GM19463 (cell line): ENCODE data around the gene PLCB4.
"Not testable (repeated sequence)": the region's sequence is repeated elsewhere in the genome, so short reads cannot be mapped to it uniquely, and the experiment has no call there.

Source experiments
- ATAC-seq: cut with Tn5 transposase; IDR thresholded peaks from one replicate; pipeline ENCODE4 v1.9.1; 2021; ENCODE audit warnings: mild to moderate bottlenecking, moderate library complexity; ENCODE audit not compliant: unreplicated experiment

PLCB4 gene

GRCh38 chr20:9348747-9349146 is 279.9 kb downstream of the PLCB4 start:
- no peak for ATAC-seq

GRCh38 chr20:9349249-9349648 is 280.4 kb downstream of the PLCB4 start:
- no peak for ATAC-seq

- ATAC-seq = no peak
Measured at GRCh38 chr20:9352739-9353138, 283.9 kb downstream of the PLCB4 start.

GRCh38 chr20:9353180-9353915 is 284.5 kb downstream of the PLCB4 start:
- no peak for ATAC-seq

- no peak for ATAC-seq
Measured at GRCh38 chr20:9353916-9354276, 285.0 kb downstream of the PLCB4 start.

- no peak for ATAC-seq
Measured at GRCh38 chr20:9354579-9354978, 285.7 kb downstream of the PLCB4 start.

- ATAC-seq = no peak
Measured at GRCh38 chr20:9358001-9358400, 289.1 kb downstream of the PLCB4 start.

GRCh38 chr20:9359561-9360308 is 290.8 kb downstream of the PLCB4 start:
- no peak for ATAC-seq

GRCh38 chr20:9360431-9360830 is 291.5 kb downstream of the PLCB4 start:
- no peak for ATAC-seq

- ATAC-seq = no peak
Measured at GRCh38 chr20:9363673-9364072, 294.8 kb downstream of the PLCB4 start.

- no peak for ATAC-seq
Measured at GRCh38 chr20:9367328-9367727, 298.4 kb downstream of the PLCB4 start.

GRCh38 chr20:9367746-9368145 is 298.9 kb downstream of the PLCB4 start:
- no peak for ATAC-seq

- no peak for ATAC-seq
Measured at GRCh38 chr20:9368893-9369292, 300.0 kb downstream of the PLCB4 start.

- no peak for ATAC-seq
Measured at GRCh38 chr20:9369557-9369956, 300.7 kb downstream of the PLCB4 start.

GRCh38 chr20:9374072-9374471 is 305.2 kb downstream of the PLCB4 start:
- no peak for ATAC-seq

- no peak for ATAC-seq
Measured at GRCh38 chr20:9374480-9374879, 305.6 kb downstream of the PLCB4 start.

GRCh38 chr20:9375221-9375681 is 306.4 kb downstream of the PLCB4 start:
- ATAC-seq = no peak

GRCh38 chr20:9377007-9377406 is 308.1 kb downstream of the PLCB4 start:
- ATAC-seq = no peak

GRCh38 chr20:9385345-9386310 is 316.7 kb downstream of the PLCB4 start:
- not testable (repeated sequence) for ATAC-seq

GRCh38 chr20:9388160-9388812 is 319.4 kb downstream of the PLCB4 start:
- ATAC-seq = no peak

GRCh38 chr20:9388813-9389161 is 319.9 kb downstream of the PLCB4 start:
- no peak for ATAC-seq
